NCI-H526 (cell line): ENCODE measurements around the gene DDAH1.
"Not testable (repeated sequence)": the region's sequence is repeated elsewhere in the genome, so short reads cannot be mapped to it uniquely, and the experiment has no call there.

Experiments
- DNase-seq, 2 experiments: peaks; one replicate each; lab custom pipeline; 2025; lab: John Stamatoyannopoulos, UW

The DDAH1 gene

GRCh38 chr1:85359874-85360721, 104.9 kb downstream of the DDAH1 start:
- no peak for DNase-seq

GRCh38 chr1:85358702-85359438, 106.1 kb downstream of the DDAH1 start:
- DNase-seq, result no peak

GRCh38 chr1:85357817-85358216, 107.1 kb downstream of the DDAH1 start:
- DNase-seq, result peak in 1 of 2 experiments; percentile 13

GRCh38 chr1:85356130-85356529, 108.8 kb downstream of the DDAH1 start:
- no peak for DNase-seq

- DNase-seq, result no peak
Measured at GRCh38 chr1:85352055-85352454, 112.9 kb downstream of the DDAH1 start.

- no peak for DNase-seq
Measured at GRCh38 chr1:85351202-85351828, 113.6 kb downstream of the DDAH1 start.

GRCh38 chr1:85349224-85349623, 115.7 kb downstream of the DDAH1 start:
- DNase-seq, result no peak

- DNase-seq, result no peak
Measured at GRCh38 chr1:85347908-85348307, 117.1 kb downstream of the DDAH1 start.

GRCh38 chr1:85347275-85347674, 117.7 kb downstream of the DDAH1 start:
- not testable (repeated sequence) for DNase-seq

GRCh38 chr1:85344256-85344694, 120.7 kb downstream of the DDAH1 start:
- DNase-seq, result peak in 1 of 2 experiments; percentile 10

- DNase-seq, result no peak
Measured at GRCh38 chr1:85343612-85344255, 121.2 kb downstream of the DDAH1 start.

GRCh38 chr1:85343213-85343611, 121.7 kb downstream of the DDAH1 start:
- no peak for DNase-seq

GRCh38 chr1:85342207-85342606, 122.8 kb downstream of the DDAH1 start:
- DNase-seq, result no peak

- DNase-seq, result no peak
Measured at GRCh38 chr1:85340427-85340826, 124.5 kb downstream of the DDAH1 start.

GRCh38 chr1:85339656-85340399, 125.1 kb downstream of the DDAH1 start:
- DNase-seq, result no peak

GRCh38 chr1:85339089-85339488, 125.9 kb downstream of the DDAH1 start:
- no peak for DNase-seq

GRCh38 chr1:85334962-85335361, 130.0 kb downstream of the DDAH1 start:
- DNase-seq, result no peak

- DNase-seq, result no peak
Measured at GRCh38 chr1:85333186-85333585, 131.8 kb downstream of the DDAH1 start.

- no peak for DNase-seq
Measured at GRCh38 chr1:85332575-85332974, 132.4 kb downstream of the DDAH1 start.

GRCh38 chr1:85330711-85331290, 134.2 kb downstream of the DDAH1 start:
- no peak for DNase-seq

GRCh38 chr1:85330214-85330631, 134.7 kb downstream of the DDAH1 start:
- DNase-seq, result no peak
